ENCODE results near the gene MYL9.

GRCh38 chr20:36584018-36584481 lies 42.7 kb downstream of the MYL9 start:
- no peak for TF ChIP-seq ATOH8 (CRISPR knock-in tag; IDR thresholded peaks at IDR 0.05; ENCODE audit: low read depth)
- TF ChIP-seq POLR2A (IDR thresholded peaks at IDR 0.05; ENCODE audit: low read length) = no peak
- no peak for TF ChIP-seq MYC (IDR thresholded peaks at IDR 0.05; ENCODE audit: borderline replicate concordance, low read length)

Data from A549 (cell line).